ENCODE measurements around the gene LRRK1. TPM values are rescaled to one million over a fixed set of nuclear protein-coding genes. Genes with fewer than 3 reads are reported as not detected.
"Not testable (repeated sequence)": the region's sequence is repeated elsewhere in the genome, so short reads cannot be mapped to it uniquely, and the experiment has no call there.

LRRK1 gene
- total RNA-seq, 1 donor from 2014 or later = 4.8 TPM

- no peak for DNase-seq (ENCODE audit: low read depth in 2 of 2)
These were observed 170.6 kb downstream of the LRRK1 start for GRCh38 chr15:101089579-101090427.

DNA sequence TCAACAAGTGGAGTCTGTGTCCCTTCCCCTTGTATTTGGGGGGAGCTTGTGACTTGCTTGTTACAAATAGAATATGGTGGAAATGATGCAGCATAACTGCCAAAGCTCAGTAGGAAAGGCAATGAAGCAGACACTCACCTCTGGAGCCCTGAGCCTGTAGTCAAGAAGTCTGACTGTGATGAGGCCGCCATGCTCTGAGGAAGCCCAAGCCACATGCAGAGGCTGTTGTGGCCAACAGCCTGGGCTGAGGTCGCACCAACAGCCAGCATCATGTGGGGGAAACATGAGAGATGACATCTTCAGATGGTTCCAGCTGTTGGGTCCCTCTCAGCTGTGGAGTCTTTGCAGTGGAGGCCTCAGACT lies 171.3 kb downstream of the LRRK1 start:
- no peak for DNase-seq (ENCODE audit: low read depth in 2 of 2)

GRCh38 chr15:101091080-101092017 lies 172.2 kb downstream of the LRRK1 start:
- DNase-seq (ENCODE audit: low read depth in 2 of 2) = peak; percentile 95 to 96

GRCh38 chr15:101092156-101092866 lies 173.2 kb downstream of the LRRK1 start:
- DNase-seq (ENCODE audit: low read depth in 2 of 2) = peak in 1 of 2 donors; percentile 22

- DNase-seq (ENCODE audit: low read depth in 2 of 2) = no peak
These were observed 173.7 kb downstream of the LRRK1 start for GRCh38 chr15:101092867-101093202.

DNA sequence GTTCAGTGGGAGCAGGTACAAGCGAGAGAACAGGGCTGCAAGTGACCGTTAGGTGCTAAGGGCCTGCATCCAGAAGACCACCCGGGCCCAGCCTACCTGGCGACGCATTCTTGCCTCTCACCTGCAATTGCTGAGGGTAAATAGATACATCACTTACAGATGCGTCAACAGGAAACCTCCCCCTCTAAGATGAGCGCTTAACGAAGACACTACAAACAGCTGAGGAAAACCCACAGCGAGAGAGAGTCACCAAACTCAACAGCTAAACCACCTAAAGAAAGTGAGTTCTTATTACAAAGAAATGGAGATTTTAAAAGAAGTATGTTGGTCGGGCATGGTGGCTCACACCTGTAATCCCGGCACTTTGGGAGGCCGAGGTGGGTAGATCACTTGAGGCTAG lies 174.8 kb downstream of the LRRK1 start:
- DNase-seq (ENCODE audit: low read depth in 2 of 2) = no peak

DNA sequence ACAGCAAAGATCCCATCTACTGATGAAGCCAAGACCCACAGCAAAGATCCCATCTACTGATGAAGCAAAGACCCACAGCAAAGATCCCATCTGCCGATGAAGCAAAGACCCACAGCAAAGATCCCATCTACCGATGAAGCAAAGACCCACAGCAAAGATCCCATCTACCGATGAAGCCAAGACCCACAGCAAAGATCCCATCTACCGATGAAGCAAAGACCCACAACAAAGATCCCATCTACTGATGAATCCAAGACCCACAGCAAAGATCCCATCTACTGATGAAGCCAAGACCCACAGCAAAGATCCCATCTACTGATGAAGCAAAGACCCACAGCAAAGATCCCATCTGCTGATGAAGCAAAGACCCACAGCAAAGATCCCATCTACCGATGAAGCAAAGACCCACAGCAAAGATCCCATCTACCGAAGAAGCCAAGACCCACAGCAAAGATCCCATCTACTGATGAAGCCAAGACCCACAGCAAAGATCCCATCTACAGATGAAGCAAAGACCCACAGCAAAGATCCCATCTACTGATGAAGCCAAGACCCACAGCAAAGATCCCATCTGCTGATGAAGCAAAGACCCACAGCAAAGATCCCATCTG lies 176.7 kb downstream of the LRRK1 start:
- not testable (repeated sequence) for DNase-seq (ENCODE audit: low read depth in 2 of 2)

DNA sequence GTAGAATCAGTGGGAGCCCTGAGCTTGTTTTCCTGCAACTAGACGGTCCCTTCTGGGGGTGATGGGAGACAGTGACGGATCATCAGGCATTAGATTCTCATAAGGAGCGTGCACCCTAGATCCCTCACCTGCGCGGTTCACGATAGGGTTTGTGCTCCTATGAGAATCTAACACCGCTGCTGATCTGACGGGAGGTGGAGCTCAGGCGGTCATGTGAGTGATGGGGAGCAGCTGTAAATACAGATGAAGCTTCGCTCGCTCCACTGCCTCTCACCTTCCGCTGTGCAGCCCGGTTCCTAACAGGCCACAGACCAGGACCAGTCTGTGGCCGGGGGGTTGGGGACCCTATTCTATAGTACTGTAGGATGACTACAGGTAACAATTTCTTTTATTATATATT lies 178.0 kb downstream of the LRRK1 start:
- DNase-seq (ENCODE audit: low read depth in 2 of 2) = no peak

DNA sequence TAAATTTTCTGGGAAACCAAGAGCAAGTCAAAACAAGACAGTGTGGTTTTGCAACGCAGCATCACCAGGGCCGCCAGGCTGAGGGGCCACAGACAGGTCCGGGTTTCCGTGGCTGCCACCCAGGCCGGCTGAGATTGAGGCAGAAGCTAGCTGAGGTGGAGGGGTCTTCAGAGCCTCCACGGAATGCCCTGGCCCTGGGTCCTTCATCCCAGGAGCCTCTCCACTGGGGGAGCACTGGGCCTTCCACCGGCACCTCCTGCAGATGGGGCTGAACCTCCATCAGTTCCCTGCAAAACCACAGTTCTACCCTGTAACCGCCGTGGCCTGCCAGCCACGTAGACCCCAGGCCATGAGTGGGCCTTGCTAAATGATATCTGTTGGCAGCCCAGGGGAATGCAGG lies 180.0 kb downstream of the LRRK1 start:
- DNase-seq (ENCODE audit: low read depth in 2 of 2) = no peak

GRCh38 chr15:101100118-101100517 lies 181.0 kb downstream of the LRRK1 start:
- no peak for DNase-seq (ENCODE audit: low read depth in 2 of 2)

DNA sequence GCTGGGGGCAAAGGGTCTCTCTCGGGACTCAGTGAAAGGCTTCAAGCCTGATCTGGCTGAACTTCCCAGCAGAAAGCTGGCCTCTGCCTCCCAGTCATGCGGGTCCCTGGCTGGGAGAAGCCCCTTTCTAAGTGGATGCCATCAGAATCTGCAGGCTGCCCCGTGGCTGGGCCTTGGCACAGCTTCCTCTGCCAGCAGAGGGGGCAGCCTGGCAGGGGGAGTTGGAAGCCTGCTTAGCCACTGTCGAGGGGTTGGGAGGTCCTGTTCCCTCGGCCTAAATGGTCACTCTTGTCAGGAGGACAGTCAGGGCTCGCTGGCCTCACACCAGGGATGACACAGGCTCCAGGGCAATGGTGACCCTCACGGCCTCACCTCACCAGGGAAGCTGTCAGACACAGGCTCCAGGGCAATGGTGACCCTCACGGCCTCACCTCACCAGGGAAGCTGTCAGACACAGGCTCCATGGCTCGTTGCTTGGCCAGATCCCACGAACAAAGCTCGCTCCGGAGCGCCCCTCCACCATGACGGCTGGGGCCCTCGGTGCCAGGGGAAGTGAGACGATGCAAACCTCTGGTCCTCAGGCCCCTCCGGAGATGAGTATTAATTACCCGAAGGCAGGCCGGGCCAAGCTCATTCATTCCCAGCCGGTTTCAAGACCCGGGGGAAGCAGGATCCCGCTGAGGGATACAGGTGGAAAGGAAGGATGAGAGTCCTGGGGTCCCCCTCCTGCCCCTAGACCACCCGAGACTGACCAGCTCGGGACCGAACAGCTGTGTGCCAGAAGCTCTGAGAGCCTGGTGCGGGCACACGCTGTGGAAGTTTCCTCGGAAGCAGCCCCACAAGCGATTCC lies 181.7 kb downstream of the LRRK1 start:
- no peak for DNase-seq (ENCODE audit: low read depth in 2 of 2)

DNA sequence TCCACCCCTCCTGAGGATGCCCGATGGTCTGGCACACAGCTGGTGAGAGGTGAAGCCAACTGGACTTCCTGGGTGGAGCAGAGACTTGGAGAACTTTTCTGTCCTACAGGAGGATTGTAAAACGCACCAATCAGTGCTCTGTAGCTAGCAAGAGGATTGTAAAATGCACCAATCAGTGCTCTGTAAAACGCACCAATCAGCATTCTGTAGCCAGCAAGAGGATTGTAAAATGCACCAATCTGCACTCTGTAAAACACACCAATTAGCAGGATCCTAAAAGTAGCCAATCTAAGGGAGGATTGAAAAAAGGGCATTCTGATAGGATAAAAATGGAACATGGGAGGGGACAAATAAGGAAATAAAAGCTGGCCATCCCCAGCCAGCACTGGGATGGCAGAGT lies 182.5 kb downstream of the LRRK1 start:
- DNase-seq (ENCODE audit: low read depth in 2 of 2) = no peak

DNA sequence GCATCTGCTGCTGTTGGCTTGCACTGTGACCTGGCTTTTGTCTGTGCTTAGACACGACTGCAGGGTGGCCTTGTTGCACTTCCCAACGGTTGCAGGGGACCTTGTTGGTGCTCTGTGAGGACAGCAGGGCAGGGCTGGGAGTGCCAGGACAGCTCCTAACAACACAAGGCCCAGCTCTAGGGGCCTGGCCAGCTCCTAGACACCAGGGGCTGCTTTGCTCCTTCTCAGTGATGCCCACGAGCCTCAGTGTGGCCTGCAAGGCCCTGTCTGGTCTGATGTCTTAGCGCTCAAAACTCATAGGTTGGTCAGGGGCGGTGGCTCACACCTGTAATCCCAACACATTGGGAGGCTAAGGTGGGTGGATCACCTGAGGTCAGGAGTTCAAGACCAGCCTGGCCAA lies 183.6 kb downstream of the LRRK1 start:
- DNase-seq (ENCODE audit: low read depth in 2 of 2) = no peak

DNA sequence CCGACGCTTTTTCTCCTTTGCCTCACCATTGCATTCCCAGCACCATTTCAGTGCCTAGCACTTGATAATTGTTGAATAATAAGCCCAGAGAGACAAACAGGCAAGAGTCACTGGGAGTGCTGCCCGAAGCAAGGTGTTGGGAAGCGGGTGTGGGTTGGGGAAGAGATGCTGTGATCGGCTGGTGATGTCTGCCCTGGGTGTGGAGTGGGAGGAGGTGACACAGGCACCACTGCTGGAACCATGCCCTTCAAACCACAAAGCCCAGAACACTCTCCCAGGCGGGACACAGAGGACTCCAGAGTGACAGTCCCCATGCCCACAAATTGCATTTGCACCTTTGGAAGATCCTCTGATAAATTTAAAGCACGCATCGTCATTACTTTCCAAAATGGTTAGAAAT lies 184.4 kb downstream of the LRRK1 start:
- no peak for DNase-seq (ENCODE audit: low read depth in 2 of 2)

DNA sequence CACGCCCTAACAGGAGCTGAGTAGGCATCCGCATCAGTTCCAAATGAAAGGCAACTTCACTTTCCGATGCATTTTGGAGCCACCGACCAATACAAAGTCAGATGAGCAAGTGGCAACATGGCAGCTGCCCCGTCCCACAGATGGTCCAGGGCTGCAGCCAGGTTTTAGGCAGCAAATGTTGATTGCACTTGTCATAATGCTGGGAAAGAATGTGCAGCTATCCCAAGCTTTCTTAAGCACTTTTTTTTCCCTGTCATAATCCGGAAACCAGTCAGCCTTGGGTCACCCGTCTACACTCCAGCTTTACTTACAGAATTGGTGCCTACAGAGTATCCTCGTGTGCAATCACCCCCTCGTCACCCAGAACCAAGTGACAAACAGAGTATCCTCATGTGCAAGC lies 185.0 kb downstream of the LRRK1 start:
- no peak for DNase-seq (ENCODE audit: low read depth in 2 of 2)

DNA sequence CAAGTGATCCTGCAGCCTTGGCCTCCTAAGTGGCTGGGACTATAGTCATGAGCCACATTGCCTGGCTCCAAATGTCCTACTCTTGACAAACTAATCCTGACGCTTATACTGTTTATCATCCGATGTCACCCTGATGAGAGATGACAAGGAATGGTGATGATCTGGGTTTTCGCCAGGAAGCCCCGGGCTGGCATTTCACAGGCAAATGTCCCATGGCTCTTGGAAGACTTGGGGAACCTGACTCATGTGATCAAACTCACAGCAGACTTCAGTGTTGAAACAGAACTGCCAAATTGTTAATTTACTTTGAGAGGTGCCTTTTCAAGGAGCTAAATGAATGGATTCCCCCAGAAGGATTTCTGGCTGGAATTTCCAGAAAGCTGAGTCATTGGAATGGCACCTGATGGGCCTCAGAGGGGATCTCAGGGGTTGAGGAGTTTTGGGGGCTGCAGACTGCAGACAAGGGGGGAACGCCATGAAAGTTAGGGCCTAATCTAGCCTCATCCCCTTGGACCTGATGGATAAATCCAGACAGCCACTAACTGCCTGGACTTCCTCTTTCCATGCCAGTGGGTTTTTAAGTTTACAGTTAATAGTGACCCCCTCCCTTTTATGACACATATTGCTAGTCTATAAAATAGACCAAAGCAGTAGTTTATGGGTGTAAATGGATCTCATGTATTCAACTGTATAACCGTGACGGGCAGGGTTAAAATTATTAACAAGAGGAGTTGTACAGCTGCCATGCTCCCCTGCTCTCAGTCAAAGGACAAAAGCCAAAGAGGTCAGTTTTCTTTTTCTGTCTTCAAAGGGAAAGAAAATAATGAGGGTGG lies 186.1 kb downstream of the LRRK1 start:
- DNase-seq (ENCODE audit: low read depth in 2 of 2) = no peak

GRCh38 chr15:101107101-101107500 lies 187.9 kb downstream of the LRRK1 start:
- DNase-seq (ENCODE audit: low read depth in 2 of 2) = no peak

DNA sequence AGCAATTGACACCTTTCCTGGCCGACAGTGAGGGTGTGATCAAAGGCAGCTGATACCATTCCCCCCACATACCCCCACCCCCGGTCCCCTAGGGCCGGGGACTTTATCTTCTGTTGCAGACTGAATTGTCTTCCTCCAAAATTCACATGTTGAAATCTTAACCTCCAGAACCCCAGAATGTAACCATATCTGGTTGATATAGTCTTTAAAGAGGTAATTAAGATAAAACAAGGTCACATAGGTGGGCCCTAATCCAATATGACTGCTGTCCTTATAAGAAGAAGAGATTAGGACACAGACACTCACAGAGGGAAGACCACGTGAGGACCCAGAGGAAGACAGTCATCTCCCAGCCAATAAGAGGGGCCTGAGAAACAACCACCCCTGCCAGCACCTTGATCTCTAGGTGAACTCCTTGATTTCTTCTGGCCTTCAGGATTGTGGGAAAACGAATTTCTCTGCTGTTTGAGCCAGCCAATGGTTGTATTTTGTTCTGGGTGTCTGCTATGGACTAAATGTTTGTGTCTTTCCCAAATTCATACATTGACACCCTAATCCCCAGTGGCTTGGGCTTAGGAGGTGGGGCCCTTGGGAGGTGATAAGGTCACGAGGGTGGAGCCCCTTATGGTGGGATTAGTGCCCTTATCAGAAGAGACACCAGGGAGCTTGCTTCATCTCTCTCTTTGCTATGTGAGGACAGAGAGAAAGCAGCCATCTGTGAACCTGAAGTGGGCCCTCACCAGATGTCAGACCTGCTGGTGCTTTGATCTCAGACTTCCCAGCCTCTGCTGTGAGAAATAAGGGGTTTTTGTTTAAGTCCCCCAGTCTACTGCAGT lies 188.7 kb downstream of the LRRK1 start:
- DNase-seq (ENCODE audit: low read depth in 2 of 2) = no peak

DNA sequence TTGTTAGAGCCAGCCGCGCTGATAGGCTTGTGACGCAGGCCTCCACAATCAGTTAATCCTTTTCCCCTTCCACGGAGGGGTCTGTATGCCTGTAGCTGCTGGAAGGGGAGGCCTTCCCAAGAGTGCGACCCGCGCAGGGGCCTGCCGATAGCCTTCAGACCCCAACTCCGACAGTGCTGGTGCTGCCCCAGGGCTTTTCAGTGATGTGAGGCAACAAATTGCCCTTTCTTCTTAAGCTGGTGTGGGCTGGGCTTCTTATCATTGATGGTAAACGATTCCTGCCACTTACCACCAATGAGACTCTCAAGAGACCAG lies 189.3 kb downstream of the LRRK1 start:
- DNase-seq (ENCODE audit: low read depth in 2 of 2) = no peak

Measured in lung microvascular endothelial cell (primary cell).